Activated CD4-positive, alpha-beta T cell treated with anti-CD3 and anti-CD28 coated beads for 48 hours (primary cell): Measurements from ENCODE around the gene DMC1.
"Not testable (repeated sequence)": the region's sequence is repeated elsewhere in the genome, so short reads cannot be mapped to it uniquely, and the experiment has no call there.

Experiments used
- DNase-seq: peaks from one replicate; pipeline ENCODE4 v3.0.0-alpha.2; 2020

Gene DMC1, protein sequence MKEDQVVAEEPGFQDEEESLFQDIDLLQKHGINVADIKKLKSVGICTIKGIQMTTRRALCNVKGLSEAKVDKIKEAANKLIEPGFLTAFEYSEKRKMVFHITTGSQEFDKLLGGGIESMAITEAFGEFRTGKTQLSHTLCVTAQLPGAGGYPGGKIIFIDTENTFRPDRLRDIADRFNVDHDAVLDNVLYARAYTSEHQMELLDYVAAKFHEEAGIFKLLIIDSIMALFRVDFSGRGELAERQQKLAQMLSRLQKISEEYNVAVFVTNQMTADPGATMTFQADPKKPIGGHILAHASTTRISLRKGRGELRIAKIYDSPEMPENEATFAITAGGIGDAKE

GRCh38 chr22:38569972-38570778 is at the start of gene DMC1:
DMC1 (minus strand) TSS chr22:38570183; CDS start chr22:38568256, 1,927 bp downstream.
- peak; percentile 98 for DNase-seq

GRCh38 chr22:38618682-38619081 is 48.7 kb upstream of the DMC1 start:
- no peak for DNase-seq

DNA sequence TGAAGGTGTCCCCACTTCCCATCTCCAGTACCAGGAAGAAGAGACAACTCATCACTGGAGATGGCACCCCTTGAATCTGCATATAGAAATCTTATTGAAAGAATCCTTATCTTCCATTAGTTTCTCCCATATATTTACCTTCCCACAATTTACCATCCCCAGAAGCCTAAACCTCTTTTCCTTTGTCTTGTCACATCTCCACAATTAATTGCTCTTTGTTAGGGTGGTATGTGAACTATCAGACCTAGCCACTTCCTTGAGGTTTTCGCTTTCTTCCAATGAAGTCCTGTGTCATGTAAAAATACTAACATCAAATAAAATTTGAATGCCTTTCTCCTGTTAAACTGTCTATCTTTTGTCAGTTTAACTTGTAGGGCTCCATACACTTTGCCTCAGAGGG is 48.3 kb upstream of the DMC1 start:
- DNase-seq = no peak

GRCh38 chr22:38615064-38615405 is 45.1 kb upstream of the DMC1 start:
- not testable (repeated sequence) for DNase-seq

- DNase-seq = no peak
Measured at GRCh38 chr22:38614332-38615063, 44.5 kb upstream of the DMC1 start.

DNA sequence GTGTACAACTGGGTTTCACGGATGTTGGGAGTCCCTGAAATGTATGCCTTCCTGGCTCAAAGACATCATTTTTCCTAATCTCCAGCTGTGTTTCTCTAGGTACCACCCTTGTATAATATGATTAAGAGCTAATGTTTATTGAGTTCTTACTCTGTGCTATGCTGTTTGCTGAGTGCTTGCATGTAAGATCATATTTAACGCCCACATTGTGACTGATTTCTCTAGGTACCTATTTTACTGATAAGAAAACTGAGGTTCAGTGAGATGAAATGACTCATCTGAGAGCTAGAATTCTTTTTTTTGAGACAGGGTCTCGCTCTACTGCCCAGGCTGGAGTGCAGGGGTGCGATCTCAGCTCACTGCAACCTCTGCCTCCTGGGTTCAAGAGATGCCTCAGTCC is 43.6 kb upstream of the DMC1 start:
- no peak for DNase-seq

GRCh38 chr22:38612217-38613006 is 42.4 kb upstream of the DMC1 start:
- no peak for DNase-seq

- DNase-seq = no peak
Measured at GRCh38 chr22:38611559-38611958, 41.6 kb upstream of the DMC1 start.

GRCh38 chr22:38610234-38610633 is 40.3 kb upstream of the DMC1 start:
- no peak for DNase-seq

DNA sequence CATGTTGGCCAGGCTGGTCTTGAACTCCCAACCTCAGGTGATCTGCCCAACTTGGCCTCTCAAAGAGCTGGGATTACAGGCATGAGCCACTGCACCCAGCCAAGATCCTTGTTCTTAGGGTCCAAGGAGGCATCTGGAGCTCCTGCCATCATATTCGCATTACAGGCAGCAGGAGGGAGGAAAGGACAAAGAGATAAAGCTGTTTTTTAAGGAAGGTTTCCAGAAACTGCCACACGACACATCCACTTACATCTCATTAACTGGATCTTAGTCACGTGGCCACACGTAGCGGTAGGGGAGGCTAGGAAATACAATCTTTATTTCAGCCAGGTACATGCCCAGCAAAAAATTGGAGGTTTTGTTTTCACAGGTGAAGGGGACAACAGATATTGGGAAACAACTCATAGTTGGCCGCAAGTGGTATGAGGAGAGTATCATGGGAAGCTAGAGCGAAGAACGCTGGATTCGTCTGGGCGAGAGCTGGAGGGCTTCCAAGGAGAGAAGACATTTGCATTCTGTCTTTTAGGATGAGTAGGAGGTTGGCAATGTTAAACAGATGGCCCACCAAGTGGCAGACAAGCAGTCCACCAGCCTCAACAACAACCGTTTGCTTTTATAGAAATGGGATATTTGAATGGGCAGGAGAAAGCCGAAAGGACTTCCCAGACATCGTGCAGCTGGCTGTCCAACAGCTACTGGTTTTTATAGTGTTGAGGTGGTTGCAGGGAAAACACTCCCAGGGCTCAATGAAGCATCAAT is 39.2 kb upstream of the DMC1 start:
- no peak for DNase-seq

DNA sequence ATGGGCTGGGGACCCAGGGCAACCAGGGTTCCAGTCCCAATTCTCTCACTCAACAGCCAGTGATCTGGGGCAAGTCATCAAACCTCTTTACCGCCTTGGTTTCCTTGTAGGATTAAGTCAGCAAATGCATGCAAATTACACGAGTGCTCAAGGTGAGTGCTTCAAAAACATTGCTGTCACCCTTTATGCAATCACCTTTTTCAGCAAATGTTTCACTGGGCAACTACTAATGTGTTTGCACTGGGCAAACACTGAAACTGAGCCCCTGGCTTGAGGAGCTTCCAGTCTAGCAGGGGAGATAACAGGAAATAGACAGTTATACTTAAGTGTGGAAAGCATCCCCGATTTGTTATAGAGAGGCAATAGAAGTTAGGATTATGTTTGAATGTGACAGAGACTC is 37.7 kb upstream of the DMC1 start:
- no peak for DNase-seq

- DNase-seq = no peak
Measured at GRCh38 chr22:38602166-38602565, 32.2 kb upstream of the DMC1 start.

DNA sequence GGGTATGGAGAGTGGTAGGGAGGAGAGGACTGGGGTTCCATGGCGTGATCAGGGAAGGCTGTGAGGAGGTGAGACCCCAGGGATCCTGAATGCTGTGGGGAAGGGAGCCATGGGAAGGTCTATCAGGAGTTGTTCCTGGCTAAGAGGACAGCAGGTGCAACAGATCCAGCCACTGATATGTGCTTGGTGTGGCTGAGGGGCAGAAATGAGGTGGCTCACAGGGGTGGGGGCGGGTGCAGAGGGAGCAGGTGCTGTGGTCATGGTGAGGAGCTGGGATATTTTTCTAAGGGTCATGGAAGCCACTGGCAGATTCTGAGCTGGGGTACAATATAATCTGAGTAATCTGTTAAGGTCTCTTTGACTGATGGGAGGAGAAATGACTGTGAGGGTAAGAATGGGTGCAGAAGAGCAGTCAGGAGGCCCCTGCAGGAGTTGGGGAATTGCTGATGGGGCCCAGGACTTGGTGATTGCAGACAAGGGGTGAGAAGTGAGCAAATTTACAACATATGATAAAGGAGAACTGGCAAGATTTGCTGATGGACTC is 31.3 kb upstream of the DMC1 start:
- no peak for DNase-seq

GRCh38 chr22:38599466-38599865 is 29.5 kb upstream of the DMC1 start:
- no peak for DNase-seq

- DNase-seq = not testable (repeated sequence)
Measured at GRCh38 chr22:38582923-38583322, 12.9 kb upstream of the DMC1 start.

DNA sequence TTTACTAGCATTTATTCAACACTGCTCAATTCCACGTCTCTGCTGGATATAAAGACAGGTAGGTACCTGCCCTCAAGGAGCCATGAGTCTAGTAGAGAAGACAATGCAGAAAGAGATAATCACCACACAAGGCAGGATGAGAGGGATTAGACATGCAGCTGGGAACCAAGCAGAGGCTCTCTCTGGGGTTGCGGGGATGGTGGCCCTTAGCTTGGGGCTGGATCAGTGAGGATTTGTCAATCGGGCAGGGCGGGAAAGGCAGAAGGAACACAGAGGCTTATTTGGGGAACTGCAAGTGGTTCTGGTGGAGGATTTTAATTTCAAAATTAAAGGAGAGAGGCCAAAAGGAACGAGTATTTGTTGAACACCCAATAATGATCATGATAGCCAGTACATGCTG is 8.5 kb upstream of the DMC1 start:
- no peak for DNase-seq

DNA sequence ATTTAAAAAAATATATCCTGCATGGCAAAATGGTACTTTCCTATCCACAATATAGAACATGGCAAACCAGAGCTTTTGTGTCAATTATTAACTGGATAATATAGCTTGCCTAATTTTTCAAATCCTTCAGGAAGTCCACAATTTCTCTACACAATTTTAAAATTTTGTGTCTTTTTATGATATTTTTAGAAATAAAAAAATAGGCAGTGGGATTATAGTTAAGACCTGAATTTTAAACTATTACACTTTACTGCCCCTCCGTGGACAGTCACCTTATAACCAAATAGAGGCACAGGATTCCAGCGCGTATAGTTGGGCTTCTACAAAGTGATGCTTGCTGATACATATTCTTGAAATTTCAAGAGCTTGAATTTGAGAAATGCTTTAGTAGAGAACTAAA is 2.1 kb upstream of the DMC1 start:
- peak; percentile 38 for DNase-seq

DNA sequence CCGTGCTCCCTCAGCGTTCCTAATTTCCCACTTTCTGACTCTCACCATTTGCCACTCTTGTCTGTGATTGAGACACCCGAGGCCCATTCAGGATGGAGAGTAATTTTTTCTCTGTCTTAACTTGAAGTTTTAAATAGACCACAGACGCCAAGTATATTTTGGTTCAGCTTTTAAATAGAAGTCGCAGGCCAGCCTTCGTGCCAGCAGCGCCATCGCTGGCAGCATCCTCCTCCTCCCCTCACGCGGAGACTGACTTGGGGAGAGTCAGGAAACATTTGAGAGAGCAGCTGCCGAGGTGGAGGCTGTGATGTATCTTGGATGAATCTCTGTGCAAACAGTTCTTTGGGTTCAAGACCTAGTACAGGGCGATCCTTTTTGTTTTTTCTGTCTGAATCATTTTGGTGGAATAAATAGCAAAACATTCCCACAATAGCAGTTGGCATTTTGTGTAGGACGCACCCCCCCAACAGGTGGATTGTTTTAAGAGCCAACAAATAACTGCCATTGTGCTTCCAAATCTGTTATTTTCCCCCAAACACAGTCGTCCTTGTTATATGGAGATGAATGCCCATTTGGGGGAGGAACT is 889 bp upstream of the DMC1 start:
- DNase-seq = peak; percentile 57

GRCh38 chr22:38569181-38569971 is 607 bp downstream of the DMC1 start:
- DNase-seq = peak; percentile 22

DNA sequence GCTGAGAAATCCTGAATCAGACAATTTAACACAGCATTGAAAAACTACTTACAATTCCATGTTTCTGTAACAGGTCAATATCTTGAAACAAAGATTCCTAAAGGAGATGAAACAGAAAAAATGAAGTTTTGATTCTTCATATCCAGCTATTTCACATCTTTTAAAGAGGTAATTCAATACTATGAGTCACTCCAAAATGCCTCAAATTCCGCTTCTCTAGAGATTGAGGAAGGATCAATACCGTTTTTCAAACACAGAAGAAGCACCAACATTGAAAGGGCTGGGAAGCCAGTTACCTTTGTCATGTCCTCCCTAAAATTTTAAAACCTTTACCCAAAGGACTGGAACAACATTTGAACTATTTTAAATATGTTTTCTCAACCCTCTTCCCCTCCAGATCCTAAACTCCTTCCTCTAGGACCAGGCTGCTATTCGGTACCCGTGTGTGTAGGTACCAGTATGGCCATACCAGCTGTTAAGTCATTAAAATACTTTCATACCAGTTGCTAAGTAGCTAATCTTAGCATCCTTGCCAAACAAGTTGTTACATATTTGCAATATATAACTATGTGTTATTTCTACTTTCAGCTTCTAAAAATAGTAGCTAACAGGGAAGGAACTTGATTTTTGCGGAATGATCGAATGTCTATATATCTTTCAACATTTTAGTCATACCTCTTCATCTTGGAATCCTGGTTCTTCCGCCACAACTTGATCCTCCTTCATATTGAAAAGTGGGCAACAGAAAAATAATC is 2.3 kb downstream of the DMC1 start:
- no peak for DNase-seq
